Measurements from ENCODE around the gene UAP1.

GRCh38 chr1:162633081-162633762 lies 71.7 kb downstream of the UAP1 start:
- no peak for TF ChIP-seq EZH2 (IDR thresholded peaks at IDR 0.05; ENCODE audit: insufficient read depth, poor library complexity, severe bottlenecking)
- TF ChIP-seq EZH2phosphoT487 (IDR thresholded peaks at IDR 0.05; ENCODE audit: insufficient read depth, low read depth), result no peak

Data from GM23248 (cell line).